Right atrium auricular region (tissue), 2 donors: ENCODE data around the gene DCTN2. TPM values are rescaled to one million over a fixed set of nuclear protein-coding genes. Genes with fewer than 3 reads are reported as not detected.

ENCODE experiments used
- DNase-seq: peaks from one replicate; pipeline ENCODE4 v3.0.0-alpha.2; 2019; ENCODE audit warnings: low spot score
- H3K27ac ChIP-seq, 2 donors: fragments of 200-600 bp; sonication (generic); 1 replicate in 1 of 2; 2 replicates in 1 of 2; pipeline ENCODE4 v1.5.1; 2016 to 2019
- H3K27me3 ChIP-seq, 2 donors: fragments of 200-600 bp; sonication (generic); one replicate each; pipeline versions ENCODE4 v1.5.1 to v1.6.0; 2017 to 2019
- H3K36me3 ChIP-seq: fragments of 200-600 bp; sonication (generic); one replicate; pipeline ENCODE4 v1.5.1; 2016
- H3K4me1 ChIP-seq, 2 donors: fragments of 200-600 bp; sonication (generic); one replicate each; pipeline versions ENCODE4 v1.5.1 to v1.6.0; 2017 to 2019
- H3K4me3 ChIP-seq, 2 donors: fragments of 200-600 bp; sonication (generic); 1 replicate in 1 of 2; 2 replicates in 1 of 2; pipeline ENCODE4 v1.5.1; 2017 to 2019; ENCODE audit warnings: mild to moderate bottlenecking in 1 of 2, moderate library complexity in 1 of 2
- H3K9me3 ChIP-seq, 2 donors: fragments of 200-600 bp; sonication (generic); one replicate each; pipeline ENCODE4 v1.5.1; 2019
- total RNA-seq, 2 donors: library from RNA; depleted of rRNA; stranded (reverse); fragments of >200 nt; gene quantifications; one replicate each; pipeline ENCODE4 v1.1.0, GENCODE V29; 2016
- TF ChIP-seq, protein P1 (sequence below), 2 donors: fragments of 200-600 bp; sonication (generic); IDR thresholded peaks; one replicate each; pipeline ENCODE4 v1.5.1; 2019; ENCODE audit warnings: antibody characterized with exemption in 2 of 2

Gene DCTN2
- total RNA-seq, 2 donors from 2014 or later = 109 to 114 TPM

DNA sequence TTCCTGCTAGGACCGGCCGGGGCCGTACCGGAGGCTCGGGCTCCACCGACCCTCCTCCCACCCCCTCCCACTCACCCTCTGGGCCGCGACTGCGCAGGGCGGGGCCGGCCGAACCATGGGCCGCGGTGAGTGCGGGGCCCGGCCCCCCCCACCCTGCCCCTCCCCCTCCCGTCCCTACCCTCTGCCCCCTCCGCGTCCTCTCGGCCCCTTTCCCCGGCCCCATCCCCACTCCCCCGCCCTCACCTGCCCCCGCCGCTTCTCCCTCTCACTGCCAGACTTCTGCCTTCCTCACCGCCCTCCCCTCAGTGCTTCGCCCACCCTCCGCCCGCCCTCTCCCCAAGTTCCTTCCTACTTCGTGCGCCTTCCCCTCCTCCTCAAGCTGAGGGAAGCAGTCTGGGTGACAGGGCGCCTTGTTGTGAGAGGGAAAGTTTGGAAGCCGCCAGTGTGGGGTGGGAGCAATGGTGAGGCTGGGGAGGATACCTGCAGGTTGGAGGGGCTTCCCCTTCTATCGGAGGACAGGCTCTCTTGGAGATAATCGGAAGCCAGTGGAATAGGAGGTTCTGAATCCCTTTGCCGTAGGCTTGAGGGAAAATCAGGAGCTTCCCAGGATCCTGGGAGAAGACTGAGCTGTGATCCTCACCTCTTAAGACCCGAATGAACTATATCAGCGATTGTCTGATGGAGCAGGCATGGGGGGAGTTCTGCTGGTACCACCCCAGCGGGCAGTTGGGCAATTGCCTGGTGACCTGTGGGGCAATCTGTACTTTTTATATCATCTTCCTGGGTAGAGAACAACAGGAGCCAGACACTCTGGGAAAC lies 23.9 kb downstream of the DCTN2 start:
- peak overlapping the region; percentile 93 to 97 for H3K4me3 ChIP-seq
- TF ChIP-seq, protein P1, sequence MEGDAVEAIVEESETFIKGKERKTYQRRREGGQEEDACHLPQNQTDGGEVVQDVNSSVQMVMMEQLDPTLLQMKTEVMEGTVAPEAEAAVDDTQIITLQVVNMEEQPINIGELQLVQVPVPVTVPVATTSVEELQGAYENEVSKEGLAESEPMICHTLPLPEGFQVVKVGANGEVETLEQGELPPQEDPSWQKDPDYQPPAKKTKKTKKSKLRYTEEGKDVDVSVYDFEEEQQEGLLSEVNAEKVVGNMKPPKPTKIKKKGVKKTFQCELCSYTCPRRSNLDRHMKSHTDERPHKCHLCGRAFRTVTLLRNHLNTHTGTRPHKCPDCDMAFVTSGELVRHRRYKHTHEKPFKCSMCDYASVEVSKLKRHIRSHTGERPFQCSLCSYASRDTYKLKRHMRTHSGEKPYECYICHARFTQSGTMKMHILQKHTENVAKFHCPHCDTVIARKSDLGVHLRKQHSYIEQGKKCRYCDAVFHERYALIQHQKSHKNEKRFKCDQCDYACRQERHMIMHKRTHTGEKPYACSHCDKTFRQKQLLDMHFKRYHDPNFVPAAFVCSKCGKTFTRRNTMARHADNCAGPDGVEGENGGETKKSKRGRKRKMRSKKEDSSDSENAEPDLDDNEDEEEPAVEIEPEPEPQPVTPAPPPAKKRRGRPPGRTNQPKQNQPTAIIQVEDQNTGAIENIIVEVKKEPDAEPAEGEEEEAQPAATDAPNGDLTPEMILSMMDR (IDR thresholded peaks at IDR 0.05) = no peak
- H3K27ac ChIP-seq = peak overlapping the region; percentile 97 to 100
- peaks cover 0 to 62% of the 10 kb centered on the region in 2 donors for H3K4me1 ChIP-seq
- no peak for DNase-seq
- no peaks in the 10 kb centered on the region for H3K9me3 ChIP-seq
- H3K27me3 ChIP-seq = no peaks in the 10 kb centered on the region
- H3K36me3 ChIP-seq = peaks cover 42% of the 10 kb centered on the region

DNA sequence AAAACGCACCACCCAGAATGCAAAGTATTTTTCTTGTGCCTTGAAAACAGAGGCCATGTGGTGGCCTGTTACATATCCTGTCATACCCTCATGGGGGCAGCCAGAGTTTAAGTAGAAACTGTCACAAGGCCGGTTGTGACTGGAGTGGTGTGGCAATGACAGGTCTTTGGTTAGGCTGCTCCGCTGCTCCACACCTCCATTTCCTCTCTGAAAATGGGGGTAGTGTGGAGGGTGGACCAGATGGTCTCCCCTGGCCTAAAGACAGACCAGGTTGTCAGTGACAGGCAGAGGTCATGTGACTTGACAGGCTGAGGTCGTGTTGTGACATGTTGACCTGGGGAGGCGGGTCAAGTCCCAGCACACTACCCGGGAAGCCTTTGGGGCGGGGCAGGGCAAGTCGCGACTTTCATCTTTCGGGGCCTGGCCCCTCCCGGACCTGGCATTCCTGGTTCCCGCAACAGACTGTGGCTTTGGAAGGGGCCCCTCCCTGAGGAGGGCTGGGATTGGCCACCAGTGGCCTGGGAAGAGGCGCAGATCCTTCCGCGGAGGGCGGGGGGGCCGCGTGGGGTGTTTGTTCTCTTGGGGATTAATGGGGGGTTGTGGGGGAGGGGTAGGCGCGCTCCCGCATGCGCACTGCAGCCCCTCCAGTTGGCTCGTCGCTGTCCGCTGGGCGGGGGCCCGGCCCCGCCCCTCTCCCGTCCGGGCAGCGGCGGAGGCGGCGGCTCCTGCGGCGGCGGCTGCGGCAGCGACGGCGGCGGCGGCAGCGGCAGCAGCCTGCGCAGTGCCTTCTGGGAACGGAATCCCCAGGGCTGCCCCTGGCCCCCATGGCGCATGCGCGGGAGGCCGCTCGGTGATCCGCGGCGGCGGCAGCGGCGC lies 24.7 kb downstream of the DCTN2 start, which contains the start of gene MBD6:
TSS of gene MBD6 (plus strand) at position 814 of the 876 bp plus-strand sequence. CDS start 1,480 bp downstream, outside the sequence.
- Histone ChIP-seq H3K27ac (peak within 1 kb of the TSS; percentile 97 to 100), H3K4me1 (peaks cover 0 to 71% of the 10 kb centered on the region in 2 donors), H3K27me3 (no peaks in the 10 kb centered on the region), H3K4me3 (peak within 1 kb of the TSS; percentile 93 to 97), H3K36me3 (peaks cover 42% of the 10 kb centered on the region), H3K9me3 (no peaks in the 10 kb centered on the region)
- DNase-seq = peak; percentile 91
- TF ChIP-seq, protein P1 (IDR thresholded peaks at IDR 0.05) = no peak

DNA sequence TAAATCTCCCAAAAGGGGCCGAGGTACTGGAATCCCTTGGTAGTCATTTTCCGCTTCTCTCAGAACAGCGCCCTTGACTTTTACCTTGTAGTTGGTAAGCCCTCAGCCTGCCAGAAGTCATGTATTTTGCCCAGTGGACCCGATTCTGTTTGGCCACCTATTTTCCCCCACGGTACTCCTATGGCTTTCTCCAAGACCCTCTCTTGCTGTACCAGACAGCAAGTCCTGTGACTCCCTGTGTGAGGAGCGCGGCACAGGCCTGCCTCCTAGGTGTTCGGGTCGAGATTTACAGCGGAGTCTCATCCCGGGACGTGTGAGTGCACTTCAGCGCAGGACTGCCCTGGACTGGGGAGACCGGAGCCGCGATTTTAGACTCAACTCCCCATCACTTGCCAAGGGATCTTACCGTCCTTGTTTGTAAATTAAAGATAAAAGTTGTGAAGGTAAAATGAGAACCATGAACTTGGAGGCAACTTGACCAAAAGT lies 25.4 kb downstream of the DCTN2 start:
- H3K9me3 ChIP-seq = no peaks in the 10 kb centered on the region
- peaks cover 0 to 76% of the 10 kb centered on the region in 2 donors for H3K4me1 ChIP-seq
- peak overlapping the region; percentile 93 to 97 for H3K4me3 ChIP-seq
- no peaks in the 10 kb centered on the region for H3K27me3 ChIP-seq
- TF ChIP-seq, protein P1 (IDR thresholded peaks at IDR 0.05) = no peak
- peak; percentile 68 for DNase-seq
- H3K36me3 ChIP-seq = peaks cover 42% of the 10 kb centered on the region
- H3K27ac ChIP-seq = peak overlapping the region; percentile 97 to 100

DNA sequence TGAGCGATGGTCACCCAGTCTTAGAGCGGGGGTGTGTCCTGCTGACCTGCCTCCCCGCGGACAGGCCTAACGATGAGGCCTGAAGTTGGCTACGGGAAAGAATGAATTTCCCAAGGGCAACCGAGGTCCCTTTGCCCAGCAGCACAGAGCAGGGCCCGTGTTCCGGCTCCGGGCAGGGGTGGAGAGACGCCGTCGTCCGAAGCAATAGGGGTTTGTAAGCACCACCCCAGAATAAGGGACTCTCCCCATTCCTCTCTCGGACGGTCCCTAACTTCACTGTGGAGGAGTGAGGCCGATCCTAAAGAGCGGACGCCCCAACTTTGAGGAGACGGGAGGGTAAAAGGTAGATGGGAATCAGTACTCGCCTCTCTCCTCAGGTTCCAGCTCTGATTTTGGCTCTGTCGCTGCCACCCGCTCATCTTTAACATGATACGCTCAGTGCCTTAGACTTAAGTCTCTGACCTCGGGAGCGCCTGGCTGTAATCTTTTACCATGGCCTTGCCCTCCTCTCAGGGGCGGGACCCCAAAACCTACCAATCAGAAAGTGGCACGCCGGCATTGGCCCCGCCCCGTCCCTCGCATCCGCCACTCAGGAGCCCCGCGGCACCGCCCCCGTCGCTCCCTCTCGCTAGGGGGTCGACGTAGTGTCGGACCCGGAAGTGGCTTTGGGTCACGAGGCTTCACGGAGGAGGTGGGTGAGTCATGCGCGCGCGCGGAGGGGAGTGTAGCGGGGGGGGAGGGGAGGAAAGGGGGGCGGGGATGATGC lies 26.8 kb downstream of the DCTN2 start, which contains the start of gene DDIT3:
TSS of gene DDIT3 (minus strand) at position 462 of the 766 bp plus-strand sequence. CDS start 3,108 bp downstream, outside the sequence.
- peak within 1 kb of the TSS; percentile 97 to 100 for H3K27ac ChIP-seq
- H3K4me3 ChIP-seq = peak within 1 kb of the TSS; percentile 93 to 98
- TF ChIP-seq, protein P1 (IDR thresholded peaks at IDR 0.05) = no peak
- peaks cover 0 to 67% of the 10 kb centered on the region in 2 donors for H3K4me1 ChIP-seq
- H3K36me3 ChIP-seq = peaks cover 42% of the 10 kb centered on the region
- peak; percentile 100 for DNase-seq
- H3K27me3 ChIP-seq = no peaks in the 10 kb centered on the region
- no peaks in the 10 kb centered on the region for H3K9me3 ChIP-seq

DNA sequence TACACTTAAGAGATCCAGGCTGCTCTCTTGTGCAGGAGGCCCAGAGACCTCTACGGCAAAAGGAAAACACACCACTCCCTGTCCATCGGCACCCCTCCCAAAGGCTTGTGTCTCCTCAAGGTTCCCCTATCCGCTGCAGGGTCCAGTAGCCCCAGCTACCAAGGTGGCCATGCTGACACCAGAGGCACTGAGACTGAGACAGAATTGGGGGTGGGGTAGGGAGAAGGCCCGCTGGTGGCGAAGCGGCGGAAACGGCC lies 27.3 kb downstream of the DCTN2 start:
- H3K4me1 ChIP-seq = peaks cover 0 to 62% of the 10 kb centered on the region in 2 donors
- H3K36me3 ChIP-seq = peaks cover 42% of the 10 kb centered on the region
- no peaks in the 10 kb centered on the region for H3K27me3 ChIP-seq
- no peak for DNase-seq
- TF ChIP-seq, protein P1 (IDR thresholded peaks at IDR 0.05) = no peak
- H3K4me3 ChIP-seq = peak overlapping the region; percentile 93 to 98
- H3K27ac ChIP-seq = peak overlapping the region; percentile 97 to 100
- H3K9me3 ChIP-seq = no peaks in the 10 kb centered on the region
